Upper lobe of left lung (tissue), 6 donors: Measurements from ENCODE around the gene CAMP. TPM values are rescaled to one million over a fixed set of nuclear protein-coding genes. Genes with fewer than 3 reads are reported as not detected.

ENCODE experiments used
- ATAC-seq, 2 donors: fragments of 200-7000 bp; cut with Tn5 transposase; one replicate each; pipeline ENCODE4 v1.9.1; 2022; ENCODE audit warnings: mild to moderate bottlenecking in 2 of 2, moderate library complexity in 2 of 2; ENCODE audit not compliant: low FRiP score in 2 of 2
- DNase-seq, 2 donors: peaks; one replicate each; pipeline ENCODE4 v3.0.0-alpha.2; 2019 to 2020
- H3K27ac ChIP-seq, 4 donors: fragments of 200-600 bp; sonication (generic); one replicate each; pipeline ENCODE4 v1.5.1; 2016 to 2019
- H3K27me3 ChIP-seq, 4 donors: fragments of 200-600 bp; sonication (generic); one replicate each; pipeline ENCODE4 v1.5.1; 2017 to 2019
- H3K36me3 ChIP-seq, 4 donors: fragments of 200-600 bp; sonication (generic); one replicate each; pipeline ENCODE4 v1.5.1; 2016 to 2019
- H3K4me1 ChIP-seq, 4 donors: fragments of 200-600 bp; sonication (generic); one replicate each; pipeline ENCODE4 v1.5.1; 2018 to 2019
- H3K4me3 ChIP-seq, 4 donors: fragments of 200-600 bp; sonication (generic); one replicate each; pipeline ENCODE4 v1.5.1; 2017 to 2019; ENCODE audit warnings: mild to moderate bottlenecking in 2 of 4, moderate library complexity in 1 of 4
- H3K9me3 ChIP-seq, 4 donors: fragments of 200-600 bp; sonication (generic); one replicate each; pipeline ENCODE4 v1.5.1; 2018 to 2019
- EP300 ChIP-seq, 4 donors: sonication (generic); formaldehyde crosslinking; IDR thresholded peaks; one replicate each; pipeline ENCODE4 v1.5.1; 2017; ENCODE audit warnings: antibody characterized with exemption in 4 of 4, control low read depth in 2 of 4
- POLR2A ChIP-seq, 4 donors: fragments of 450-650 bp; IDR thresholded peaks; one replicate each; pipeline ENCODE4 v1.5.1; 2016 to 2017; ENCODE audit warnings: antibody characterized with exemption in 4 of 4, mild to moderate bottlenecking in 2 of 4
- POLR2AphosphoS5 ChIP-seq, 2 donors: sonication (generic); formaldehyde crosslinking; IDR thresholded peaks; one replicate each; pipeline ENCODE4 v1.5.1; 2017; ENCODE audit warnings: antibody characterized with exemption in 2 of 2
- WGBS, 2 donors: methylation state at CpG; one replicate each; pipeline ENCODE4 v1.1.5; 2017 to 2018; 5-methylcytosine and 5-hydroxymethylcytosine counted together
- total RNA-seq, 6 donors: library from RNA; depleted of rRNA in 4 of 6; stranded (reverse); fragments of >200 nt in 4 of 6; gene quantifications; one replicate each; pipeline versions ENCODE4 v1.1.0 to v1.2.1, GENCODE V29; 2016 to 2021
- TF ChIP-seq, protein P1 (sequence below), 6 experiments: fragments of 450-650 bp in 4 of 6; fragments of 200-600 bp in 2 of 6; sonication (generic) in 2 of 6; IDR thresholded peaks; one replicate each; pipeline ENCODE4 v1.5.1; 2016 to 2019; ENCODE audit warnings: antibody characterized with exemption in 6 of 6
- donor health status: DM: no; HTN: no; CAD: no; lungs with moderate emphysema.
- donor health status: DM: no; HTN: yes; CAD: no; lungs with severe emphysema.

Gene CAMP
- total RNA-seq, 6 donors from 2014 or later: 1.6 to 15.4 (median 2.7) TPM; not detected in 2

DNA sequence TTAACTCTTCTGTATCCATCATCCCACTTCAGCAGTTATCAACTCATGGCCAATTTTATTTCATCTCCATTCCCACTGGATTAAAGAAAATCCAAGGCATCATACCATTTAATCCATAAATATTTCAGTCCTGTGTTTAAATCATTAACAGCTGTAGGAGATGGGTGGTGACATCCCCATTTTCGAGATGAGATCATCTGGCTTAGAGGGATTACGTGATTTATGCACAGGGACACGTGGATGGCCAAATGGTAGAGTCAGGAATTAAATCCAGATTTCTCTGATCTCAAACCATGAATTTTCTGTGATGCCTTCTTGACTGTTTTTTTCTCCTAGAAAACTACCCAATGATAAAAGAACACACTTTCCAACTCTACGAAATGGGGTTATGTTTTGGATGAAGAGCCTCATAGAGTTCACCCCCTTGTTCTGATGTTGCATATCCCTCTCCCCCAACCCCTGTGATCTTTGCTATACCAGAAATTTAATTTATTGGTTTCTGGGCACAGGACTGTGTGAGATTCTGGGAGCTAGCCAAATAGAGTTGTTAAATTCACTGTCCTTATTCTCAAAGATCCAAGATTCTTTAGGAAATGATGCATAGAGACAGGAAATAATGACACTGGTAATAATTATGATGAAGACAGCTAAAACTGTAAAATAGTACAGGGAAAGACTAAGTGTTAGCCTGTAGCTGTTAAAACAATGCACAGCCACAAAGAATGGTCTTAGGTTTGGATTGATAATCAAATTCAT lies 25.0 kb downstream of the CAMP start:
- WGBS, 2 donors: 95% methylated on average over 4 of the region's 4 CpGs
- Histone ChIP-seq H3K27ac (no peak overlapping the region), H3K4me1 (peaks cover 0 to 18% (median 0%) of the 10 kb centered on the region in 4 donors), H3K4me3 (no peak overlapping the region), H3K27me3 (no peaks in the 10 kb centered on the region), H3K36me3 (peaks cover 0 to 38% (median 9%) of the 10 kb centered on the region in 4 donors), H3K9me3 (no peaks in the 10 kb centered on the region)
- ATAC-seq (peak in 1 of 2 donors; percentile 87), DNase-seq (no peak)
- TF ChIP-seq POLR2AphosphoS5 (IDR thresholded peaks at IDR 0.05) (no peak), POLR2A (IDR thresholded peaks at IDR 0.05) (no peak), EP300 (IDR thresholded peaks at IDR 0.05) (no peak)
- TF ChIP-seq, protein P1, sequence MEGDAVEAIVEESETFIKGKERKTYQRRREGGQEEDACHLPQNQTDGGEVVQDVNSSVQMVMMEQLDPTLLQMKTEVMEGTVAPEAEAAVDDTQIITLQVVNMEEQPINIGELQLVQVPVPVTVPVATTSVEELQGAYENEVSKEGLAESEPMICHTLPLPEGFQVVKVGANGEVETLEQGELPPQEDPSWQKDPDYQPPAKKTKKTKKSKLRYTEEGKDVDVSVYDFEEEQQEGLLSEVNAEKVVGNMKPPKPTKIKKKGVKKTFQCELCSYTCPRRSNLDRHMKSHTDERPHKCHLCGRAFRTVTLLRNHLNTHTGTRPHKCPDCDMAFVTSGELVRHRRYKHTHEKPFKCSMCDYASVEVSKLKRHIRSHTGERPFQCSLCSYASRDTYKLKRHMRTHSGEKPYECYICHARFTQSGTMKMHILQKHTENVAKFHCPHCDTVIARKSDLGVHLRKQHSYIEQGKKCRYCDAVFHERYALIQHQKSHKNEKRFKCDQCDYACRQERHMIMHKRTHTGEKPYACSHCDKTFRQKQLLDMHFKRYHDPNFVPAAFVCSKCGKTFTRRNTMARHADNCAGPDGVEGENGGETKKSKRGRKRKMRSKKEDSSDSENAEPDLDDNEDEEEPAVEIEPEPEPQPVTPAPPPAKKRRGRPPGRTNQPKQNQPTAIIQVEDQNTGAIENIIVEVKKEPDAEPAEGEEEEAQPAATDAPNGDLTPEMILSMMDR (IDR thresholded peaks at IDR 0.05): no peak

DNA sequence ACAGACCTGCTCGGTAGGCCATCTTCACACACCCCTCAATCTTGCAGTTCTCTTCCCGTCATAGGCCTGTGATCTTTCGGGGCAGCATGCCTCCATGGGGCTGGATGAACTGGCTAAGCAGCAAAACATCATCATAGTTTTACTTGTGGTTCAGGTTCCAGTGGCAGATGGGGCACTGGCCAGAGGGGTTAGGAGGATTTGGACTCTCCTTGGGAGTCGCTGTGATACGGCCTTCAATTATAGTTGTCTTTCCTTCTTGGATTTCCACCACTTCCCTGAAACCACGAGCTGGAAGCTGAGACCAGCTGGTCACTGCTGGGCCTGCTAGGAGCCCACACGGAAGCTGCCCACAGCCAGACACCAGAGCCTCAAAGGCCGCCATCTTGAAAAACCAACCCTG lies 33.3 kb downstream of the CAMP start:
- Histone ChIP-seq H3K9me3 (no peaks in the 10 kb centered on the region), H3K27me3 (no peaks in the 10 kb centered on the region), H3K27ac (no peak overlapping the region), H3K4me3 (no peak overlapping the region), H3K36me3 (peaks cover 0 to 19% (median 8%) of the 10 kb centered on the region in 4 donors), H3K4me1 (no peaks in the 10 kb centered on the region)
- TF ChIP-seq POLR2AphosphoS5 (IDR thresholded peaks at IDR 0.05) (no peak), POLR2A (IDR thresholded peaks at IDR 0.05) (no peak)
- ATAC-seq (no peak), DNase-seq (no peak)
- 93 to 97% methylated on average over 8 of the region's 8 CpGs for WGBS, 2 donors

DNA sequence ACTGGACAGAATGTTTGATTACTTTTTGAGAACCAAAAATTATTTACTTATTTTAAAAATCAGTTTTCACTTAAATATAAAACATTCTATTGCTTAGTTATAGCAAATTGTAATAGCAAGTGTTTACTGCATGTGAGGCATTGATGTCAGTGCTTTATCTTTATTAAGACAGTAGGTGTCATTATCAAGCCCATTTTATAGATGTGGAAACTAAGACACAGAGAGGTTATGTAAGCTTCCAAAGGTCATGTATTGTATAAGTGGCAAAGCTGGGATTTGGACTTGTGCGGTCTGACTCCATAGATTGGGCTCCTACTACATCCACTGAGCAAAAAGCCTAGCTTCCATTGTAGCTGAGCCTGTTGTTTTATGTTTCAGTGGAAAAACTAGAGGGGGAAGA lies 35.2 kb downstream of the CAMP start:
- no peak overlapping the region for H3K4me3 ChIP-seq
- ATAC-seq: no peak
- no peak overlapping the region for H3K27ac ChIP-seq
- no peaks in the 10 kb centered on the region for H3K4me1 ChIP-seq
- no peaks in the 10 kb centered on the region for H3K9me3 ChIP-seq
- no peak for TF ChIP-seq POLR2AphosphoS5 (IDR thresholded peaks at IDR 0.05)
- TF ChIP-seq, protein P1 (IDR thresholded peaks at IDR 0.05): no peak
- no peak for TF ChIP-seq EP300 (IDR thresholded peaks at IDR 0.05)
- no peak for TF ChIP-seq POLR2A (IDR thresholded peaks at IDR 0.05)
- peaks cover 0 to 32% (median 15%) of the 10 kb centered on the region in 4 donors for H3K36me3 ChIP-seq
- WGBS, 2 donors: 89 to 95% methylated on average over 1 of the region's 1 CpG
- H3K27me3 ChIP-seq: no peaks in the 10 kb centered on the region
- no peak for DNase-seq

DNA sequence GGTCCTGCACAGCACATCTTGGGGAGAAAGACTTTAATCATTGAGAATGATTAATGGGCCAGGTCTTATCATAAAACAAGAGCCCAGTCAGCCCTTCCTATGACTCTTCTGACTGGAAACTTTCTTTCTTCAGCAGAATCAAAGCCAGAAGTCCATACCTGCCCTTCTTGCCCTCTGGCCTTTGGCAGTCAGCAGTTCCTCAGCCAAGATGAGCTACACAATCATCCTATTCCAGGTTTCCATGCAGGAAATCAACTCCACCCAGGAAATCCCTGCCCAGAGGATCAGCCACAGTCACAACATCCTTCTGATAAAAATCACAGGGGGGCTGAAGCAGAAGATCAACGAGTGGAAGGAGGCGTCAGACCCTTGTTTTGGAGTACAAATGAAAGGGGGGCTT lies 44.5 kb downstream of the CAMP start:
- H3K9me3 ChIP-seq: no peaks in the 10 kb centered on the region
- H3K27me3 ChIP-seq: no peaks in the 10 kb centered on the region
- ATAC-seq: no peak
- peaks cover 0 to 46% (median 23%) of the 10 kb centered on the region in 4 donors for H3K36me3 ChIP-seq
- peak overlapping the region; percentile 7 to 48 (median 31) for H3K27ac ChIP-seq
- H3K4me1 ChIP-seq: peaks cover 3 to 16% (median 10%) of the 10 kb centered on the region in 4 donors
- TF ChIP-seq POLR2A (IDR thresholded peaks at IDR 0.05) (no peak), POLR2AphosphoS5 (IDR thresholded peaks at IDR 0.05) (no peak), EP300 (IDR thresholded peaks at IDR 0.05) (no peak)
- TF ChIP-seq, protein P1 (IDR thresholded peaks at IDR 0.05): no peak
- no peak for DNase-seq
- no peak overlapping the region for H3K4me3 ChIP-seq
- WGBS, 2 donors: 35 to 64% methylated on average over 2 of the region's 2 CpGs

DNA sequence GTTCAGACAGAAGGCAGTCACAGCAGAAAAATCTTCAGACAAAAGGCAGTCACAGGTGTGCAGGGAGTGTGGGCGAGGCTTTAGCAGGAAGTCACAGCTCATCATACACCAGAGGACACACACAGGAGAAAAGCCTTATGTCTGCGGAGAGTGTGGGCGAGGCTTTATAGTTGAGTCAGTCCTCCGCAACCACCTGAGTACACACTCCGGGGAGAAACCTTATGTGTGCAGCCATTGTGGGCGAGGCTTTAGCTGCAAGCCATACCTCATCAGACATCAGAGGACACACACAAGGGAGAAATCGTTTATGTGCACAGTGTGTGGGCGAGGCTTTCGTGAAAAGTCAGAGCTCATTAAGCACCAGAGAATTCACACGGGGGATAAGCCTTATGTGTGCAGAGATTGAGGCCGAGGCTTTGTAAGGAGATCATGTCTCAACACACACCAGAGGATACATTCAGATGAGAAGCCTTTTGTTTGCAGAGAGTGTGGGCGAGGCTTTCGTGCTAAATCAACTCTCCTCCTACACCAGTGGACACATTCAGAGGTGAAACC lies 45.2 kb downstream of the CAMP start:
- no peak for TF ChIP-seq POLR2A (IDR thresholded peaks at IDR 0.05)
- no peak for TF ChIP-seq EP300 (IDR thresholded peaks at IDR 0.05)
- TF ChIP-seq, protein P1 (IDR thresholded peaks at IDR 0.05): no peak
- TF ChIP-seq POLR2AphosphoS5 (IDR thresholded peaks at IDR 0.05): no peak
- no peaks in the 10 kb centered on the region for H3K27me3 ChIP-seq
- H3K9me3 ChIP-seq: no peaks in the 10 kb centered on the region
- H3K36me3 ChIP-seq: peaks cover 0 to 40% (median 19%) of the 10 kb centered on the region in 4 donors
- peak overlapping the region; percentile 7 to 48 (median 31) for H3K27ac ChIP-seq
- 76% methylated on average over 12 to 13 of the region's 13 CpGs for WGBS, 2 donors
- no peak overlapping the region for H3K4me3 ChIP-seq
- H3K4me1 ChIP-seq: peaks cover 3 to 16% (median 10%) of the 10 kb centered on the region in 4 donors
- DNase-seq: no peak
- peak; percentile 30 to 41 for ATAC-seq
